G401 (cell line): ENCODE results near the gene NPLOC4. TPM values are rescaled to one million over a fixed set of nuclear protein-coding genes. Genes with fewer than 3 reads are reported as not detected.

Experiments used
- DNase-seq: peaks from one replicate; pipeline ENCODE4 v3.0.0-alpha.2; 2015; ENCODE audit warnings: low spot score
- in situ Hi-C: cut with HindIII; loops from 2 replicates; pipeline ENCODE4 v1.10.0; 2016; ENCODE audit warnings: low sequenced_read_pairs, mixed read lengths
- total RNA-seq: library from RNA; depleted of rRNA; stranded (reverse); fragments of >200 nt; shearing (Covaris generic); gene quantifications from 2 replicates; pipeline ENCODE4 v1.2.3, GENCODE V29; 2014

NPLOC4 gene
- total RNA-seq, 1 experiment from 2014 or later = 110 TPM

- DNase-seq = peak; percentile 17
- in situ Hi-C loops = no loop called here
Measured at GRCh38 chr17:81665205-81666091, 28.5 kb upstream of the NPLOC4 start.

GRCh38 chr17:81664051-81664470 is 27.1 kb upstream of the NPLOC4 start:
- in situ Hi-C loops = no loop called here

GRCh38 chr17:81662002-81662401 is 25.1 kb upstream of the NPLOC4 start:
- in situ Hi-C loops = no loop called here
- DNase-seq = no peak

More at GRCh38 chr17:81664051-81664470, 27.1 kb upstream of the NPLOC4 start:
- no peak for DNase-seq

- in situ Hi-C loops = no loop called here
- no peak for DNase-seq
Measured at GRCh38 chr17:81660441-81660840, 23.5 kb upstream of the NPLOC4 start.

GRCh38 chr17:81659038-81659437 is 22.1 kb upstream of the NPLOC4 start:
- in situ Hi-C loops = no loop called here
- DNase-seq = no peak

GRCh38 chr17:81656835-81657234 is 19.9 kb upstream of the NPLOC4 start:
- DNase-seq = no peak
- in situ Hi-C loops = no loop called here

GRCh38 chr17:81656118-81656743 is 19.3 kb upstream of the NPLOC4 start, which contains the start of gene PDE6G:
TSS of gene PDE6G (minus strand) at chr17:81656542. CDS start at chr17:81653305, 3,237 bp downstream.
- no peak for DNase-seq
- in situ Hi-C loops = no loop called here

- no peak for DNase-seq
- in situ Hi-C loops = no loop called here
Measured at GRCh38 chr17:81655378-81656117, 18.6 kb upstream of the NPLOC4 start.

GRCh38 chr17:81652906-81653771 is 16.2 kb upstream of the NPLOC4 start:
- DNase-seq = no peak
- in situ Hi-C loops = no loop called here

- in situ Hi-C loops = no loop called here
- DNase-seq = no peak
Measured at GRCh38 chr17:81651692-81652091, 14.8 kb upstream of the NPLOC4 start.

GRCh38 chr17:81650951-81651350 is 14.0 kb upstream of the NPLOC4 start:
- no peak for DNase-seq
- in situ Hi-C loops = no loop called here

- in situ Hi-C loops = no loop called here
- DNase-seq = no peak
Measured at GRCh38 chr17:81648707-81649085, 11.8 kb upstream of the NPLOC4 start.

GRCh38 chr17:81648013-81648706 is 11.2 kb upstream of the NPLOC4 start:
- peak; percentile 13 for DNase-seq
- in situ Hi-C loops = no loop called here

GRCh38 chr17:81647640-81648012 is 10.7 kb upstream of the NPLOC4 start:
- no peak for DNase-seq
- in situ Hi-C loops = no loop called here

- in situ Hi-C loops = no loop called here
- peak; percentile 95 for DNase-seq
Measured at GRCh38 chr17:81646869-81647600, 10.1 kb upstream of the NPLOC4 start.

- no peak for DNase-seq
- in situ Hi-C loops = no loop called here
Measured at GRCh38 chr17:81644976-81645952, 8.4 kb upstream of the NPLOC4 start.

- DNase-seq = no peak
- in situ Hi-C loops = no loop called here
Measured at GRCh38 chr17:81644496-81644895, 7.6 kb upstream of the NPLOC4 start.
